ENCODE results near the gene IL1RN.

The IL1RN gene

GRCh38 chr2:113157118-113157896 is 29.9 kb downstream of the IL1RN start:
- DNase-seq, result peak; percentile 44

- DNase-seq, result no peak
These were observed 30.7 kb downstream of the IL1RN start for GRCh38 chr2:113157897-113158753.

GRCh38 chr2:113158884-113159553 is 31.6 kb downstream of the IL1RN start:
- DNase-seq, result no peak

DNA sequence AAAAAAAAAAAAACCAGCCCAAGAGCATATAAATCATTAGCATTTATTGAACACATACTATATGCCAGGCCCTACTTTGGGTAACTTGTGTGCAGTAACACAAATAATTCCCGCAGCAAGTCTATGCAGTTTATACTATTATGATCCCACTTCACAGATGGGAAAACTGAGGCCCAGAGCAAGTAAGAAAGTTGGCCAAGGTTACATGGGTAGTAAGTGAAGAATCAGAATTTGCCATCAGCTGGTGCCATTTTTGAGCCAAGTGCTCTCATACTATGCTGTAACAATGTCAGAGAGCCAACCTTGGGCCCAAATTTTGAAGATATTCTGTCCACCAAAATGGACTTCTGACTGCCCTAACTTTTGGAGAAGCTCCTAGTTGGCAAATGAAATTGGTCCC is 32.9 kb downstream of the IL1RN start:
- DNase-seq, result no peak

DNA sequence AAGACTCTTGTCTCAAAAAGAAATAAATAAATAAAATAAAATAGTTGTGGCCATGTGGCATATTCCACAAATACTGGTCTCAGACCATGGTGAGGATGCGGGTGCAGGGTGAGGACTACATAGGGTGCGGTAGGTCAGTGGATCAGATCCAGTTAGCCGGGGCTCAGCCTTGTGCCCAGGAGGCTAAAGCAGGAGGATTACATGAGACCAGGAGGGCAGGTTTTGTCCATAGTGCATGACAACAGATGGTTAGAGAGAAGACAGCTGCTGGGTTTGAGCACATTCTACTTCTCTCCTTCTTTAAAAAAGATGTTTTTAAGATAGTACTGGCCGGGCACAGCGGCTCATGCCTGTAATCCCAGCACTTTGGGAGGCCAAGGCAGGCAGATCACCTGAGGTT is 33.6 kb downstream of the IL1RN start:
- no peak for DNase-seq

DNA sequence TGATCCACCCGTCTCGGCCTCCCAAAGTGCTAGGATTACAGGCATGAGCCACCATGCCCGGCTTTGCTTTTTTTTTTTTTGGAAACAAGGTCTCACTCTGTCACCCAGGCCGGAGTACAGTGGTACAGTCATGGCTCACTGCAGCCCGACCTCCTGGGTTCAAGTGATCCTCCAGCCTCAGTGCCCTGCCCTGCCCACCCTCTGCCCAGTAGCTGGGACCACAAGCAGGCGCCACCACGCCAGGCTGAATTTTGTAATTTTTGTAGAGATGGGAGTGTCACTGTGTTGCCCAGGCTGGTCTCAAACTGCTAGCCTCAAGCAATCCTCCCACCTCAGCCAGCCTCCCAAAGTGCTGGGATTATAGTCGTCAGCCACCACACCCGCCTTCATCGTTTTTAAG is 34.8 kb downstream of the IL1RN start:
- DNase-seq, result no peak

GRCh38 chr2:113162869-113163268 is 35.5 kb downstream of the IL1RN start:
- no peak for DNase-seq

DNA sequence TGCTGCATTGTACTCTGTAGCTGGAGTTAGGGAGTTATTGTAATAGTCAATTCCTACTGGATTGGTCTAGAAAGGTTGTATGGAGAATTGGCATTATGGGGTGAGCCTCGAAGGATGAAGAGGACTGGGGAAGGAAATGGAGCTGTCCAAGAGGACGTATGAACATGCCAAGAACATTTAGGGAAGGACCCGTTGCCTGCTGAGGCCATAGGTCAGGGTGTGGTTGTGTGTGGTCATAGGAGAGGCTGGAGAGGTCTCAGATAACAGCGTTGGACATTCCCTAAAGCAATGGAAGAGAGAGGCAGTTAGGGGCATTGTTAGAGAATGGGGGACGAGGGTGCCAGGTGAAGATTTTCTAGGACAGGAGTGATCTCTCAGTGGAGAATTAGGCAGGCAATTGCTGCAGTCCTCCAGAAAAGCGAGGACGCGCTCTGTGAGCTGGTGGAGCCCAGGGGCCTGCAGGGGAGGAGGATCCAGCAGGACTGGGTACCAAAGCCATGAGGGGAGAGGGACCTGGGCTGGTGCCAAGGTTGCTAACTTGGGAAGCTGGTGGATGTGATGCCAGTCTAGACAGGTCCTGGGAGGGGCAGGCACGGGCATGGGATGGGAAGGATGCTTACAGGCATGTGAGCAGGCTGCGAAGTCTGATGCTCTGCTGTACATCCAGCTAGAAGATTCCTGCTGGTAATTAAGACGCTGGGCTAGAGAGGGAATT is 37.0 kb downstream of the IL1RN start:
- no peak for DNase-seq

- no peak for DNase-seq
These were observed 37.7 kb downstream of the IL1RN start for GRCh38 chr2:113164930-113165585.

GRCh38 chr2:113166187-113166645 is 38.8 kb downstream of the IL1RN start:
- no peak for DNase-seq

GRCh38 chr2:113167115-113167932 is 39.9 kb downstream of the IL1RN start:
- DNase-seq, result peak; percentile 61

DNA sequence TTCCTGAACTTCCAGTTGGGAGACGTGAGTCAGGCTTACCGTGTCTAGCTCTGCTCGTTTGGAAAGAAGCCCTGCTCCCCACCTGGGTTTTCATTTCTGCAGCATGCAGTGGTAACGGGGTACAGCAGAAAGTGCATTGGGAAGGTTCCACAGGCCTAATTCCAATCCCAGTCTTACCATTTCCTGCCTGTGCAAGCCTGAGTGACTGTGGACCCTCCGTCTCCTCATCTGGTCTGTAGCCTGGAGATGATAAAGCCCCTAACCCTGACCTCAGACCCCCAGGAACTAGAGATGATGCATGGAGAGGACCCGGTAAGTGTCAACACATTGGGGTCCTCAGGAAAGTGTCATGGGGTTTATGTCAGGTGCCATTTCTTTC is 40.6 kb downstream of the IL1RN start:
- DNase-seq, result no peak

- DNase-seq, result no peak
These were observed 41.7 kb downstream of the IL1RN start for GRCh38 chr2:113169002-113169530.

- DNase-seq, result no peak
These were observed 42.2 kb downstream of the IL1RN start for GRCh38 chr2:113169586-113169985.

DNA sequence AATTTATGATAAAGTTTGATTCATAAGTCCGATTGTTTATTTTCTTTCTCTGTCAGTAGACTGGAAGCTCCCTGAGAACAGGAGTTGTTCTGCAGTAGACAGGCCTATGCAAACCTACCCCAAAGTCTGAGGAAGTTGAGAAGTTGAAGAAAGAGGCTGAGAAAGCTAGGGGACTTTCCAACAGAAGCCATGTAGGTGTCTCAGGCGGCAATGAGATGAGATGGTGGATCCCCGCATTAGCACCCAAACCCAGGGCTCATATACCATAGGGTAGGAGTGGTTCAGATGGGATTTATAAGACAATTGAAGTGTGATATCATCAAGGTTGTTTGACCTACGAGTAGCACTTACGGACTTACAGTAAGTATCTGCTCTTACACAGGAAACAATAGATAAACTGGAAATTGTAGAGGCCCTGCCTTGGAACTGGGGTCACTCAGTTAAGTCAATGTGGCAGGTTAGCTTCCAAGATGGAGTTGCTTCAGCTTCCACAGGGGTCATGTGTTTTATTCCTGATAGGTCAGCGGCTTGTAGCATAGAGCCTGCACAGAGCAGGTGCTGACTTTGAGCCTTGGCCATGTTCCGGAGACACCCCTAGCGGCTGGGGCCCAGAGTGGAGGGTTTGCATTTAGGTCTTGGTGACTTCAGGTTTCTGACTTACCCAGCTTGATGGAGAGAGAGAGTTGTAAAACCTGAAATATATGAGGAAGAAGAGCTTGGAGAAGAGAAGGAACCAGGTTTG is 44.1 kb downstream of the IL1RN start:
- DNase-seq, result no peak

GRCh38 chr2:113172721-113173541 is 45.5 kb downstream of the IL1RN start:
- no peak for DNase-seq

- peak; percentile 63 for DNase-seq
These were observed 46.4 kb downstream of the IL1RN start, which contains the start of gene PSD4 for GRCh38 chr2:113173542-113174375. Gene PSD4 (plus strand): TSS chr2:113173971. CDS start chr2:113182457, 8,486 bp downstream.

DNA sequence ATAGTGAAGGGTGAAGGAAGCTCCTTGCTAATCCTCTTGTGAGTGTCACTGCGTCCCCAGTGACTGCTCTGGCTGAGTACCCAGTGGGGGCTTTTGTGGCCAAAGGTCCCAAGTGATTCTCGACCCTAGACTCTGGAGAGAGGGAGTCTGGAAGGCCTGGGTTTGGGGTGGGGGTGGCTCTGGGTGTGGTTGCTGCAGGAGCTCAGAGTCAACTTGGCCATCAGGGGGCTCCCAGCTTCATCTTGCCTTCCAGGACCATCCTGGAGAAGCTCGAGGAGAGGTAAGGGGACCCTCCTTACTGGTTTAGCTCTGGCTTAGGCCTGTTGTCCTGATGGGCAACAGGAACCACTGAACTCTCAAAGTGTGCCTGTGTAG is 47.0 kb downstream of the IL1RN start:
- DNase-seq, result no peak
